Measurements from ENCODE around the gene PDE1C.
A peak's percentile ranks its signal among the peaks of the same experiment; 100 is the strongest.
"Not testable (repeated sequence)": the region's sequence is repeated elsewhere in the genome, so short reads cannot be mapped to it uniquely, and the experiment has no call there.

PDE1C gene

GRCh38 chr7:32070406-32071360, at the start of gene PDE1C:
Gene PDE1C (minus strand): TSS chr7:32070407.
- peak; percentile 66 for DNase-seq (ENCODE audit: low spot score)

GRCh38 chr7:32119790-32120196, 49.6 kb upstream of the PDE1C start:
- DNase-seq (ENCODE audit: low spot score) = no peak

GRCh38 chr7:32117837-32118236, 47.6 kb upstream of the PDE1C start:
- DNase-seq (ENCODE audit: low spot score) = no peak

GRCh38 chr7:32116436-32116835, 46.2 kb upstream of the PDE1C start:
- no peak for DNase-seq (ENCODE audit: low spot score)

GRCh38 chr7:32115831-32116230, 45.6 kb upstream of the PDE1C start:
- DNase-seq (ENCODE audit: low spot score) = no peak

- DNase-seq (ENCODE audit: low spot score) = no peak
Observed at GRCh38 chr7:32108651-32109050, 38.4 kb upstream of the PDE1C start.

GRCh38 chr7:32104766-32105165, 34.6 kb upstream of the PDE1C start:
- DNase-seq (ENCODE audit: low spot score) = no peak

- no peak for DNase-seq (ENCODE audit: low spot score)
Observed at GRCh38 chr7:32103361-32103760, 33.2 kb upstream of the PDE1C start.

- no peak for DNase-seq (ENCODE audit: low spot score)
Observed at GRCh38 chr7:32102432-32102873, 32.2 kb upstream of the PDE1C start.

- DNase-seq (ENCODE audit: low spot score) = no peak
Observed at GRCh38 chr7:32100407-32100907, 30.2 kb upstream of the PDE1C start.

- no peak for DNase-seq (ENCODE audit: low spot score)
Observed at GRCh38 chr7:32094516-32094915, 24.3 kb upstream of the PDE1C start.

- no peak for DNase-seq (ENCODE audit: low spot score)
Observed at GRCh38 chr7:32093415-32094408, 23.5 kb upstream of the PDE1C start.

GRCh38 chr7:32092346-32092745, 22.1 kb upstream of the PDE1C start:
- DNase-seq (ENCODE audit: low spot score) = no peak

GRCh38 chr7:32091608-32092210, 21.5 kb upstream of the PDE1C start:
- DNase-seq (ENCODE audit: low spot score) = no peak

- DNase-seq (ENCODE audit: low spot score) = no peak
Observed at GRCh38 chr7:32089678-32090077, 19.5 kb upstream of the PDE1C start.

- DNase-seq (ENCODE audit: low spot score) = no peak
Observed at GRCh38 chr7:32089256-32089655, 19.0 kb upstream of the PDE1C start.

GRCh38 chr7:32088451-32088881, 18.3 kb upstream of the PDE1C start:
- DNase-seq (ENCODE audit: low spot score) = peak; percentile 50

- no peak for DNase-seq (ENCODE audit: low spot score)
Observed at GRCh38 chr7:32079510-32079909, 9.3 kb upstream of the PDE1C start.

- DNase-seq (ENCODE audit: low spot score) = no peak
Observed at GRCh38 chr7:32078824-32079223, 8.6 kb upstream of the PDE1C start.

GRCh38 chr7:32077806-32078205, 7.6 kb upstream of the PDE1C start:
- no peak for DNase-seq (ENCODE audit: low spot score)

GRCh38 chr7:32076802-32077201, 6.6 kb upstream of the PDE1C start:
- DNase-seq (ENCODE audit: low spot score) = not testable (repeated sequence)

GRCh38 chr7:32075612-32076011, 5.4 kb upstream of the PDE1C start:
- DNase-seq (ENCODE audit: low spot score) = no peak

All from ecto neural progenitor cell (in vitro differentiated cells).